Measurements from ENCODE around the gene LAMA3.

DNA sequence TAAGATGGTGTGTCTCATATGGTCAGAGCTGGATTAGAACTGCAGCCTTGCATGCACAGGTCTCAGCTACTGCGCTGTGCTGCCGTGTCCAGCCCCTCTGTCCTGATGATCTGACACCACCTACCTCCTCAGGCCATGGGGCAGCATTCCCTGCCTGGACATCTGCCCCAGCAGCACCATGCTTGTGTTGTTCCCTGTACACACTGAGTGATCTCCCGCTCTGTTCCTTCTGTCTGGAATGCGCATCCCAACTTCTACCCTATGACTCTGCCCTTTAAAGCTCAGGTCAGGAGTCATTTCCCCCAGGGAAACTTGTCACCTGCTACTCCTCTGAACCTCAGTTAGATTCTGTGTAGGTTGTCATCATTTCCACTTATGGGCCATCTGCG lies 167.9 kb downstream of the LAMA3 start:
- TF ChIP-seq, protein P1, sequence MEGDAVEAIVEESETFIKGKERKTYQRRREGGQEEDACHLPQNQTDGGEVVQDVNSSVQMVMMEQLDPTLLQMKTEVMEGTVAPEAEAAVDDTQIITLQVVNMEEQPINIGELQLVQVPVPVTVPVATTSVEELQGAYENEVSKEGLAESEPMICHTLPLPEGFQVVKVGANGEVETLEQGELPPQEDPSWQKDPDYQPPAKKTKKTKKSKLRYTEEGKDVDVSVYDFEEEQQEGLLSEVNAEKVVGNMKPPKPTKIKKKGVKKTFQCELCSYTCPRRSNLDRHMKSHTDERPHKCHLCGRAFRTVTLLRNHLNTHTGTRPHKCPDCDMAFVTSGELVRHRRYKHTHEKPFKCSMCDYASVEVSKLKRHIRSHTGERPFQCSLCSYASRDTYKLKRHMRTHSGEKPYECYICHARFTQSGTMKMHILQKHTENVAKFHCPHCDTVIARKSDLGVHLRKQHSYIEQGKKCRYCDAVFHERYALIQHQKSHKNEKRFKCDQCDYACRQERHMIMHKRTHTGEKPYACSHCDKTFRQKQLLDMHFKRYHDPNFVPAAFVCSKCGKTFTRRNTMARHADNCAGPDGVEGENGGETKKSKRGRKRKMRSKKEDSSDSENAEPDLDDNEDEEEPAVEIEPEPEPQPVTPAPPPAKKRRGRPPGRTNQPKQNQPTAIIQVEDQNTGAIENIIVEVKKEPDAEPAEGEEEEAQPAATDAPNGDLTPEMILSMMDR (IDR thresholded peaks at IDR 0.05): no peak
- TF ChIP-seq POLR2AphosphoS5 (IDR thresholded peaks at IDR 0.05; ENCODE audit: insufficient read depth in 1 of 2, low read depth in 1 of 2): no peak
